ENCODE results near the gene PDPK1.

The PDPK1 gene

GRCh38 chr16:2537451-2538379 lies at the start of gene PDPK1:
Gene PDPK1, plus strand, starts transcription at chr16:2538021. Its CDS starts 92 bp downstream, at chr16:2538113.
- TF ChIP-seq GATA3 (IDR thresholded peaks at IDR 0.05; ENCODE audit: low read depth, low read length): no peak
- TF ChIP-seq GATA2 (IDR thresholded peaks at IDR 0.05; ENCODE audit: low read depth, low read length): no peak

GRCh38 chr16:2489581-2489980 lies 48.2 kb upstream of the PDPK1 start:
- TF ChIP-seq GATA2 (IDR thresholded peaks at IDR 0.05; ENCODE audit: low read depth, low read length): no peak
- TF ChIP-seq GATA3 (IDR thresholded peaks at IDR 0.05; ENCODE audit: low read depth, low read length): no peak

- TF ChIP-seq GATA2 (IDR thresholded peaks at IDR 0.05; ENCODE audit: low read depth, low read length) (no peak), GATA3 (IDR thresholded peaks at IDR 0.05; ENCODE audit: low read depth, low read length) (no peak)
These were observed 47.4 kb upstream of the PDPK1 start for GRCh38 chr16:2490190-2491105.

- no peak for TF ChIP-seq GATA2 (IDR thresholded peaks at IDR 0.05; ENCODE audit: low read depth, low read length)
These were observed 45.5 kb upstream of the PDPK1 start for GRCh38 chr16:2492292-2492691.

GRCh38 chr16:2493605-2494004 lies 44.2 kb upstream of the PDPK1 start:
- TF ChIP-seq GATA2 (IDR thresholded peaks at IDR 0.05; ENCODE audit: low read depth, low read length) (no peak), GATA3 (IDR thresholded peaks at IDR 0.05; ENCODE audit: low read depth, low read length) (no peak)

- TF ChIP-seq GATA2 (IDR thresholded peaks at IDR 0.05; ENCODE audit: low read depth, low read length) (no peak), GATA3 (IDR thresholded peaks at IDR 0.05; ENCODE audit: low read depth, low read length) (no peak)
These were observed 43.2 kb upstream of the PDPK1 start for GRCh38 chr16:2494616-2495015.

GRCh38 chr16:2495041-2495440 lies 42.8 kb upstream of the PDPK1 start:
- TF ChIP-seq GATA2 (IDR thresholded peaks at IDR 0.05; ENCODE audit: low read depth, low read length): no peak
- no peak for TF ChIP-seq GATA3 (IDR thresholded peaks at IDR 0.05; ENCODE audit: low read depth, low read length)

GRCh38 chr16:2496223-2497115 lies 41.4 kb upstream of the PDPK1 start:
- TF ChIP-seq GATA2 (IDR thresholded peaks at IDR 0.05; ENCODE audit: low read depth, low read length) (no peak), GATA3 (IDR thresholded peaks at IDR 0.05; ENCODE audit: low read depth, low read length) (no peak)

GRCh38 chr16:2497116-2497630 lies 40.6 kb upstream of the PDPK1 start:
- TF ChIP-seq GATA3 (IDR thresholded peaks at IDR 0.05; ENCODE audit: low read depth, low read length) (no peak), GATA2 (IDR thresholded peaks at IDR 0.05; ENCODE audit: low read depth, low read length) (no peak)

- TF ChIP-seq GATA3 (IDR thresholded peaks at IDR 0.05; ENCODE audit: low read depth, low read length) (no peak), GATA2 (IDR thresholded peaks at IDR 0.05; ENCODE audit: low read depth, low read length) (no peak)
These were observed 39.9 kb upstream of the PDPK1 start for GRCh38 chr16:2497695-2498484.

GRCh38 chr16:2498531-2499253 lies 39.1 kb upstream of the PDPK1 start:
- no peak for TF ChIP-seq GATA3 (IDR thresholded peaks at IDR 0.05; ENCODE audit: low read depth, low read length)
- TF ChIP-seq GATA2 (IDR thresholded peaks at IDR 0.05; ENCODE audit: low read depth, low read length): no peak

GRCh38 chr16:2499454-2499853 lies 38.4 kb upstream of the PDPK1 start:
- no peak for TF ChIP-seq GATA2 (IDR thresholded peaks at IDR 0.05; ENCODE audit: low read depth, low read length)
- TF ChIP-seq GATA3 (IDR thresholded peaks at IDR 0.05; ENCODE audit: low read depth, low read length): no peak

Data from SH-SY5Y (cell line).